SK-N-SH (cell line): Measurements from ENCODE around the gene ANO10. TPM values are rescaled to one million over a fixed set of nuclear protein-coding genes. Genes with fewer than 3 reads are reported as not detected.

Experiments used
- CTCF ChIA-PET: fragments of 300-600, 350-600 bp; formaldehyde crosslinking; extraction: SDS; loops from one replicate; lab custom pipeline; 2021; lab: Yijun Ruan, JAX
- POLR2A ChIA-PET: fragments of 350-600 bp; sonication (Branson Sonifier 250); formaldehyde crosslinking; extraction: SDS; loops from one replicate; lab custom pipeline; 2020; ENCODE audit warnings: antibody characterized with exemption, inconsistent platforms; lab: Yijun Ruan, JAX
- DNase-seq: peaks from one replicate; pipeline ENCODE4 v3.0.0; 2012
- H2AFZ ChIP-seq: fragments of 200-600 bp; sonication (generic); 2 replicates; pipeline ENCODE4 v1.8.1; 2016; ENCODE audit warnings: antibody characterized with exemption, mild to moderate bottlenecking, low read depth
- H3F3A ChIP-seq: fragments of 200-600 bp; sonication (generic); replicated peaks from 2 replicates; pipeline ENCODE3; 2016; ENCODE audit warnings: antibody characterized with exemption, mild to moderate bottlenecking; ENCODE audit not compliant: insufficient read depth
- H3K27ac ChIP-seq, 2 experiments: fragments of 200-500 bp in 1 of 2; fragments of 200-600 bp in 1 of 2; sonication (Bioruptor generic) in 1 of 2; sonication (generic), shearing (Covaris generic) in 1 of 2; 2 replicates each; pipeline versions ENCODE4 v1.5.1 to v1.6.1; 2014 to 2016; ENCODE audit warnings: low read depth in 2 of 2, inconsistent platforms in 1 of 2, low read length in 1 of 2, mild to moderate bottlenecking in 1 of 2, mixed read lengths in 1 of 2
- H3K27me3 ChIP-seq: fragments of 200-600 bp; sonication (generic), shearing (Covaris generic); 2 replicates; pipeline ENCODE4 v1.6.1; 2016; ENCODE audit warnings: mixed run types; ENCODE audit not compliant: insufficient read depth
- H3K36me3 ChIP-seq, 2 experiments: fragments of 200-500 bp in 1 of 2; fragments of 200-600 bp in 1 of 2; sonication (Bioruptor generic) in 1 of 2; sonication (generic) in 1 of 2; replicated peaks in 1 of 2; 2 replicates each; pipeline versions ENCODE3 to v1.5.1; 2014 to 2016; ENCODE audit warnings: low read length in 1 of 2, mild to moderate bottlenecking in 1 of 2; ENCODE audit not compliant: insufficient read depth in 2 of 2, control insufficient read depth in 1 of 2
- H3K4me1 ChIP-seq, 2 experiments: fragments of 200-500 bp in 1 of 2; fragments of 200-600 bp in 1 of 2; sonication (Bioruptor generic) in 1 of 2; sonication (generic), shearing (Covaris generic) in 1 of 2; 2 replicates each; pipeline versions ENCODE4 v1.5.1 to v1.6.1; 2014 to 2016; ENCODE audit warnings: low read depth in 1 of 2, low read length in 1 of 2, mixed run types in 1 of 2; ENCODE audit not compliant: insufficient read depth in 2 of 2, control insufficient read depth in 1 of 2
- H3K4me2 ChIP-seq: fragments of 200-600 bp; sonication (generic), shearing (Covaris generic); 2 replicates; pipeline ENCODE4 v1.6.1; 2017; ENCODE audit warnings: mixed run types
- H3K4me3 ChIP-seq, 2 experiments: fragments of 200-500 bp in 1 of 2; fragments of 200-600 bp in 1 of 2; sonication (Bioruptor generic) in 1 of 2; sonication (generic), shearing (Covaris generic) in 1 of 2; 2 replicates each; pipeline versions ENCODE4 v1.5.1 to v1.8.1; 2014 to 2016; ENCODE audit warnings: low read depth in 2 of 2, inconsistent platforms in 1 of 2, low read length in 1 of 2, mild to moderate bottlenecking in 1 of 2, mixed read lengths in 1 of 2, moderate library complexity in 1 of 2
- H3K79me2 ChIP-seq: fragments of 200-600 bp; sonication (generic); 2 replicates; pipeline ENCODE4 v1.8.1; 2017; ENCODE audit warnings: mild to moderate bottlenecking; ENCODE audit not compliant: insufficient read depth
- H3K9ac ChIP-seq: fragments of 200-600 bp; sonication (generic); 2 replicates; pipeline ENCODE4 v1.6.1; 2017; ENCODE audit warnings: mixed run types
- H3K9me2 ChIP-seq: fragments of 200-600 bp; sonication (generic); 2 replicates; pipeline ENCODE4 v1.6.1; 2017; ENCODE audit warnings: mixed run types
- H3K9me3 ChIP-seq: fragments of 200-600 bp; sonication (generic); 2 replicates; pipeline ENCODE4 v1.6.1; 2017; ENCODE audit warnings: mixed run types, mild to moderate bottlenecking, moderate library complexity
- H4K20me1 ChIP-seq: fragments of 200-600 bp; sonication (generic); 2 replicates; pipeline ENCODE4 v1.6.1; 2017; ENCODE audit warnings: mild to moderate bottlenecking, mixed run types; ENCODE audit not compliant: insufficient read depth
- CHD2 ChIP-seq: fragments of 150-350 bp; IDR thresholded peaks from 2 replicates; pipeline ENCODE4 v1.6.1; 2018; ENCODE audit warnings: low read length; ENCODE audit not compliant: partially characterized antibody
- CTCF ChIP-seq: fragments of 200-600 bp; sonication (generic); IDR thresholded peaks from 2 replicates; pipeline ENCODE4 v1.6.1; 2017; ENCODE audit warnings: antibody characterized with exemption, mild to moderate bottlenecking, moderate library complexity
- FOSL2 ChIP-seq: IDR thresholded peaks from 2 replicates; pipeline ENCODE4 v1.4.0; 2012; ENCODE audit warnings: low read depth, mild to moderate bottlenecking, moderate library complexity, borderline replicate concordance
- FOXJ3 ChIP-seq: sonication (generic); formaldehyde crosslinking; IDR thresholded peaks from 2 replicates; pipeline ENCODE4 v1.5.1; 2020; ENCODE audit warnings: mild to moderate bottlenecking, missing genetic modification reagents
- JUND ChIP-seq: IDR thresholded peaks from 2 replicates; pipeline ENCODE4 v1.4.0; 2012
- MEF2A ChIP-seq: IDR thresholded peaks from 2 replicates; pipeline ENCODE4 v1.4.0; 2012; ENCODE audit warnings: low read depth, borderline replicate concordance
- MXI1 ChIP-seq: IDR thresholded peaks from 2 replicates; pipeline ENCODE4 v1.6.1; 2012; ENCODE audit warnings: mild to moderate bottlenecking, low read depth, low read length, improper control_type of control experiment
- NFIC ChIP-seq: IDR thresholded peaks from 2 replicates; pipeline ENCODE4 v1.4.0; 2012; ENCODE audit warnings: borderline replicate concordance
- POLR2AphosphoS5 ChIP-seq: IDR thresholded peaks from 2 replicates; pipeline ENCODE4 v1.6.1; 2012; ENCODE audit warnings: low read depth, low read length
- RCOR1 ChIP-seq: fragments of 150-350 bp; IDR thresholded peaks from 2 replicates; pipeline ENCODE4 v1.6.1; 2017; ENCODE audit warnings: antibody characterized with exemption, low read length
- RXRA ChIP-seq: IDR thresholded peaks from 2 replicates; pipeline ENCODE4 v1.4.0; 2012; ENCODE audit warnings: low read depth, mild to moderate bottlenecking, borderline replicate concordance
- SIN3A ChIP-seq: IDR thresholded peaks from 2 replicates; pipeline ENCODE4 v1.6.1; 2012; ENCODE audit warnings: low read depth, mild to moderate bottlenecking, low read length, moderate library complexity, borderline replicate concordance
- SMC3 ChIP-seq: IDR thresholded peaks from 2 replicates; pipeline ENCODE4 v1.6.1; 2012; ENCODE audit warnings: low read depth, low read length, improper control_type of control experiment
- TAF1 ChIP-seq: IDR thresholded peaks from 2 replicates; pipeline ENCODE4 v1.6.1; 2012; ENCODE audit warnings: low read depth, mild to moderate bottlenecking, low read length, moderate library complexity, borderline replicate concordance
- TEAD4 ChIP-seq: IDR thresholded peaks from 2 replicates; pipeline ENCODE4 v1.4.0; 2012; ENCODE audit warnings: mild to moderate bottlenecking, borderline replicate concordance; ENCODE audit not compliant: insufficient read depth
- YY1 ChIP-seq: IDR thresholded peaks from 2 replicates; pipeline ENCODE4 v1.4.0; 2012; ENCODE audit warnings: low read depth, mild to moderate bottlenecking
- WGBS: methylation state at CpG from one replicate; pipeline ENCODE4 v1.1.6; 2017; ENCODE audit warnings: low lambda C conversion rate; 5-methylcytosine and 5-hydroxymethylcytosine counted together
- polyA plus RNA-seq, 3 experiments: library from polyadenylated mRNA; depleted of rRNA; stranded (reverse); fragments of >200 nt; gene quantifications; 2 replicates each; pipeline ENCODE4 v1.2.3, GENCODE V29; 2012
- TF ChIP-seq, protein P1 (sequence below): IDR thresholded peaks from 2 replicates; pipeline ENCODE4; 2012
- TF ChIP-seq, protein P2 (sequence below): IDR thresholded peaks from 2 replicates; pipeline ENCODE4 v1.4.0; 2012; ENCODE audit warnings: low read depth, borderline replicate concordance
- TF ChIP-seq, protein P3 (sequence below): fragments of 150-350 bp; IDR thresholded peaks from 2 replicates; pipeline ENCODE4 v1.6.1; 2016; ENCODE audit warnings: mild to moderate bottlenecking, low read depth, low read length

The ANO10 gene
- polyA plus RNA-seq, 1 of the 3 experiments (the other 2 are of a cell fraction) = 16.8 TPM

- H3K4me2 ChIP-seq = no peak overlapping the region
- no peak overlapping the region for H3K9ac ChIP-seq
- no peaks in the 10 kb centered on the region for H4K20me1 ChIP-seq
- H3K36me3 ChIP-seq = peaks cover 6 to 56% of the 10 kb centered on the region in 2 experiments
- H2AFZ ChIP-seq = no peak overlapping the region
- no peak for DNase-seq
- peaks cover 25% of the 10 kb centered on the region for H3K9me3 ChIP-seq
- H3K9me2 ChIP-seq = no peaks in the 10 kb centered on the region
- H3F3A ChIP-seq = no peaks in the 10 kb centered on the region
- CTCF ChIA-PET = interaction anchor here (0.6 kb wide), 1 partner anchor 65 kb away, joined by 3 read pairs; no protein-coding TSS in a partner anchor
- no peaks in the 10 kb centered on the region for H3K4me1 ChIP-seq
- no peak overlapping the region for H3K4me3 ChIP-seq
- H3K27ac ChIP-seq = no peak overlapping the region
- no peaks in the 10 kb centered on the region for H3K27me3 ChIP-seq
- POLR2A ChIA-PET = no interaction called here
- peaks cover 14% of the 10 kb centered on the region; the same call in 1 of the 2 replicates for H3K79me2 ChIP-seq
- TF ChIP-seq RXRA (no peak), RCOR1 (no peak), TEAD4 (no peak), MXI1 (no peak), MEF2A (no peak), FOSL2 (no peak), TAF1 (no peak), CHD2 (no peak), NFIC (no peak), POLR2AphosphoS5 (no peak), JUND (no peak), FOXJ3 (CRISPR knock-in tag) (no peak), CTCF (no peak)
- TF ChIP-seq, protein P1, sequence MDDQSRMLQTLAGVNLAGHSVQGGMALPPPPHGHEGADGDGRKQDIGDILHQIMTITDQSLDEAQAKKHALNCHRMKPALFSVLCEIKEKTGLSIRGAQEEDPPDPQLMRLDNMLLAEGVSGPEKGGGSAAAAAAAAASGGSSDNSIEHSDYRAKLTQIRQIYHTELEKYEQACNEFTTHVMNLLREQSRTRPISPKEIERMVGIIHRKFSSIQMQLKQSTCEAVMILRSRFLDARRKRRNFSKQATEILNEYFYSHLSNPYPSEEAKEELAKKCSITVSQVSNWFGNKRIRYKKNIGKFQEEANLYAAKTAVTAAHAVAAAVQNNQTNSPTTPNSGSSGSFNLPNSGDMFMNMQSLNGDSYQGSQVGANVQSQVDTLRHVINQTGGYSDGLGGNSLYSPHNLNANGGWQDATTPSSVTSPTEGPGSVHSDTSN = no peak
- TF ChIP-seq, protein P2, sequence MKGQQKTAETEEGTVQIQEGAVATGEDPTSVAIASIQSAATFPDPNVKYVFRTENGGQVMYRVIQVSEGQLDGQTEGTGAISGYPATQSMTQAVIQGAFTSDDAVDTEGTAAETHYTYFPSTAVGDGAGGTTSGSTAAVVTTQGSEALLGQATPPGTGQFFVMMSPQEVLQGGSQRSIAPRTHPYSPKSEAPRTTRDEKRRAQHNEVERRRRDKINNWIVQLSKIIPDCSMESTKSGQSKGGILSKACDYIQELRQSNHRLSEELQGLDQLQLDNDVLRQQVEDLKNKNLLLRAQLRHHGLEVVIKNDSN = no peak
- 90% methylated on average over 1 of the region's 1 CpG for WGBS
These were observed 286.8 kb downstream of the ANO10 start for GRCh38 chr3:43334976-43335375.

- Histone ChIP-seq H3K4me1 (no peaks in the 10 kb centered on the region; a peak in 2 of 4 replicates), H4K20me1 (no peaks in the 10 kb centered on the region), H3K27me3 (no peaks in the 10 kb centered on the region), H3K9me3 (peaks cover 9% of the 10 kb centered on the region; the same call in 1 of the 2 replicates), H3K4me2 (no peak overlapping the region), H2AFZ (no peak overlapping the region), H3K9me2 (no peaks in the 10 kb centered on the region), H3K4me3 (no peak overlapping the region), H3F3A (no peaks in the 10 kb centered on the region), H3K27ac (no peak overlapping the region), H3K79me2 (peaks cover 24% of the 10 kb centered on the region), H3K9ac (no peak overlapping the region), H3K36me3 (peaks cover 6 to 27% of the 10 kb centered on the region in 2 experiments)
- no peak for DNase-seq
- ChIA-PET POLR2A (no interaction called here), CTCF (no interaction called here)
- 94% methylated on average over 4 of the region's 4 CpGs for WGBS
- no peak for TF ChIP-seq SMC3
- TF ChIP-seq, protein P1 = no peak
- no peak for TF ChIP-seq FOXJ3 (CRISPR knock-in tag)
- TF ChIP-seq, protein P3, sequence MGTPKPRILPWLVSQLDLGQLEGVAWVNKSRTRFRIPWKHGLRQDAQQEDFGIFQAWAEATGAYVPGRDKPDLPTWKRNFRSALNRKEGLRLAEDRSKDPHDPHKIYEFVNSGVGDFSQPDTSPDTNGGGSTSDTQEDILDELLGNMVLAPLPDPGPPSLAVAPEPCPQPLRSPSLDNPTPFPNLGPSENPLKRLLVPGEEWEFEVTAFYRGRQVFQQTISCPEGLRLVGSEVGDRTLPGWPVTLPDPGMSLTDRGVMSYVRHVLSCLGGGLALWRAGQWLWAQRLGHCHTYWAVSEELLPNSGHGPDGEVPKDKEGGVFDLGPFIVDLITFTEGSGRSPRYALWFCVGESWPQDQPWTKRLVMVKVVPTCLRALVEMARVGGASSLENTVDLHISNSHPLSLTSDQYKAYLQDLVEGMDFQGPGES = no peak
- TF ChIP-seq, protein P2 = no peak
- TF ChIP-seq MXI1 = no peak
- TF ChIP-seq CHD2 = no peak
- TF ChIP-seq FOSL2 = no peak
- no peak for TF ChIP-seq SIN3A
- no peak for TF ChIP-seq NFIC
- no peak for TF ChIP-seq YY1
These were observed 290.4 kb downstream of the ANO10 start for GRCh38 chr3:43331381-43331780.
